Measurements from ENCODE around the gene MEAF6. TPM values are rescaled to one million over a fixed set of nuclear protein-coding genes. Genes with fewer than 3 reads are reported as not detected.

Gene MEAF6
- total RNA-seq, 4 donors from 2014 or later: 39.1 to 186 (median 69.1) TPM

DNA sequence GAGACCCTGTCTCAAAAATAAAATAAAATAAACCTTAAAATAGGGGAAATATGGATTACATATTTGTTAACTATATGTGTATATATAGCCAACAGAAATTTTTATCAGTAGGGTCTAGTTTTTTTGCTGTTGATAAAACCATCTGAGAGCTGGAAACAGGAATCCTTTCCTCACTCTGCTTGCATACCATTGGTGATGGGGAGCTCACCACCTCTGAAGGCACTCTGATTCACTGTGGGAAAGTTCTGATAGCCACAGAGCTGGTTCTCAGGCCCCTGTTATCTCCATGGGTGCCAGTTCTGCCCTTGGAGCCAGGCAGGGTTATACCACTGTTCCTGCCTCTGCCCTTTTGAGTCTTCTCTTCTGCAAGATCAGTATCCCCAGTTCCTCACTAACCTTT is 58.0 kb downstream of the MEAF6 start:
- H3K27ac ChIP-seq: no peak overlapping the region
- no peaks in the 10 kb centered on the region for H3K9me3 ChIP-seq
- no peaks in the 10 kb centered on the region for H3K4me1 ChIP-seq
- TF ChIP-seq, protein P1, sequence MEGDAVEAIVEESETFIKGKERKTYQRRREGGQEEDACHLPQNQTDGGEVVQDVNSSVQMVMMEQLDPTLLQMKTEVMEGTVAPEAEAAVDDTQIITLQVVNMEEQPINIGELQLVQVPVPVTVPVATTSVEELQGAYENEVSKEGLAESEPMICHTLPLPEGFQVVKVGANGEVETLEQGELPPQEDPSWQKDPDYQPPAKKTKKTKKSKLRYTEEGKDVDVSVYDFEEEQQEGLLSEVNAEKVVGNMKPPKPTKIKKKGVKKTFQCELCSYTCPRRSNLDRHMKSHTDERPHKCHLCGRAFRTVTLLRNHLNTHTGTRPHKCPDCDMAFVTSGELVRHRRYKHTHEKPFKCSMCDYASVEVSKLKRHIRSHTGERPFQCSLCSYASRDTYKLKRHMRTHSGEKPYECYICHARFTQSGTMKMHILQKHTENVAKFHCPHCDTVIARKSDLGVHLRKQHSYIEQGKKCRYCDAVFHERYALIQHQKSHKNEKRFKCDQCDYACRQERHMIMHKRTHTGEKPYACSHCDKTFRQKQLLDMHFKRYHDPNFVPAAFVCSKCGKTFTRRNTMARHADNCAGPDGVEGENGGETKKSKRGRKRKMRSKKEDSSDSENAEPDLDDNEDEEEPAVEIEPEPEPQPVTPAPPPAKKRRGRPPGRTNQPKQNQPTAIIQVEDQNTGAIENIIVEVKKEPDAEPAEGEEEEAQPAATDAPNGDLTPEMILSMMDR (IDR thresholded peaks at IDR 0.05): no peak
- TF ChIP-seq POLR2A (IDR thresholded peaks at IDR 0.05): no peak
- intact Hi-C loops (cut with DNase I; ENCODE audit: low total_unique reads): no loop called here
- H3K4me3 ChIP-seq: no peak overlapping the region
- DNase-seq: no peak
- no peaks in the 10 kb centered on the region for H3K27me3 ChIP-seq
- H3K36me3 ChIP-seq: no peaks in the 10 kb centered on the region

DNA sequence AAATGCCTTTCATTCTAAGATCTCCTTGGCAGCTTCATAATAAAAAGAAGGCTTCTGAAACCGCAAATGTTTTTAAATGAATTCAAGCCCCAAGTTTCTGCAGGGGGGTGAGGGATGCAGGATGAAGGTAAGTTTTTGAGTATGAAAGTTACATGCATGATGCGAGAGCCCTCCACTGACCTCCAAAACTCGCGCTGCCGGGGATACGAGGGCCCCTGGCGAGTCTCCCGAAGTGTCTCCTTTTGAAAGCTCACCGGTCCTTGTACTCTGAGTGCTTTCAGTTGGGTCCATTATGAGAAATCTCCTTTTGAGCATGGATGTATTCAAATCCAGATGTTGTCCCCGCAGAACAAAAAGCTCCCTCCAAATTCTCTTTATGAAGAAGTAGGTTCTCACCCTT is 59.0 kb downstream of the MEAF6 start:
- no peaks in the 10 kb centered on the region for H3K27me3 ChIP-seq
- H3K4me1 ChIP-seq: no peaks in the 10 kb centered on the region
- no peak overlapping the region for H3K4me3 ChIP-seq
- H3K27ac ChIP-seq: peak overlapping the region; percentile 9 to 23
- DNase-seq: no peak
- intact Hi-C loops (cut with DNase I; ENCODE audit: low total_unique reads): no loop called here
- no peaks in the 10 kb centered on the region for H3K9me3 ChIP-seq
- no peaks in the 10 kb centered on the region for H3K36me3 ChIP-seq
- no peak for TF ChIP-seq POLR2A (IDR thresholded peaks at IDR 0.05)
- TF ChIP-seq, protein P1 (IDR thresholded peaks at IDR 0.05): no peak

DNA sequence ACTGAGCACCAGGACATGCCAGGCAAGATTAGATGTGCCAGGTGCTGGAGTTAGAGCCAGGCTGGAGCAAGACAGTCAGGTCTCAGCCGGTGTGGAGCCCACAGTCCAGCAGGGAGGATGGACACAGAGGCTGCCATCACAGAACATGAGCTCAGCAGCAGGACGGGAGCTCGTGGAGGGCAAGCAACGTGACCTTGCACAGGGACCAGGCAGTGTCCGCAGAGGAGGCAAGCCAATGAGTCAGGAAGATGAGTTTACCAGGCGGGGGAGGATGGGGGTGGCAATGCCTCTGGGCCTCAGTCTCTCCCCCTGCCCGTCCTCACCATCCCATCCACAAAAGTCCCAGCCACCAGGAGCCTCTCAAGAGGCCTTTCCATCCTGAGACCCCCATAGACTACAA is 60.9 kb downstream of the MEAF6 start:
- intact Hi-C loops (cut with DNase I; ENCODE audit: low total_unique reads): no loop called here
- Histone ChIP-seq H3K4me3 (no peak overlapping the region), H3K36me3 (no peaks in the 10 kb centered on the region), H3K27me3 (peaks cover 0 to 9% of the 10 kb centered on the region in 2 donors), H3K9me3 (no peaks in the 10 kb centered on the region), H3K4me1 (no peaks in the 10 kb centered on the region), H3K27ac (no peak overlapping the region)
- no peak for DNase-seq
- TF ChIP-seq POLR2A (IDR thresholded peaks at IDR 0.05): no peak
- TF ChIP-seq, protein P1 (IDR thresholded peaks at IDR 0.05): no peak

DNA sequence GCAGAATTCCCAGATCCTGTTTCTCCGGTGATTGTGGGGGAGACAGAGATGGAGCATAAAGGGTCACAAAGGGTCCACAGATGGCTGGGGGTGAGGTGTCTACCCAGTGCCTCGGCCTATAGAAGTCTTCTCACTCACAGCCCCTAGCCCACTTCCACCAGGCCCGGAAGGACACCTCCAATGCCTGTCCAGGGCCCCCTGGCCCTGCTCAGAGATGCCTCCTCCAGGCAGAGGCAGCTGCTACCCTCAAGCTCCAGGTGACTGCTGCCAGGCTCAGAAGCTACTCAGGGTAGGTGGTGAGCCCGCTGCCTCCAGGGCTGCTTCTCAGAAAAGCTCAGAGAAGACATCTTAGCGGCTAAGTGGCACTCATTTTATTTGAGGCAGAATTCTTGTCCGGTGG is 62.1 kb downstream of the MEAF6 start:
- Histone ChIP-seq H3K9me3 (no peaks in the 10 kb centered on the region), H3K36me3 (no peaks in the 10 kb centered on the region), H3K4me3 (no peak overlapping the region), H3K27ac (no peak overlapping the region), H3K4me1 (no peaks in the 10 kb centered on the region), H3K27me3 (peaks cover 0 to 9% of the 10 kb centered on the region in 2 donors)
- TF ChIP-seq POLR2A (IDR thresholded peaks at IDR 0.05): no peak
- TF ChIP-seq, protein P1 (IDR thresholded peaks at IDR 0.05): no peak
- intact Hi-C loops (cut with DNase I; ENCODE audit: low total_unique reads): no loop called here
- DNase-seq: no peak

DNA sequence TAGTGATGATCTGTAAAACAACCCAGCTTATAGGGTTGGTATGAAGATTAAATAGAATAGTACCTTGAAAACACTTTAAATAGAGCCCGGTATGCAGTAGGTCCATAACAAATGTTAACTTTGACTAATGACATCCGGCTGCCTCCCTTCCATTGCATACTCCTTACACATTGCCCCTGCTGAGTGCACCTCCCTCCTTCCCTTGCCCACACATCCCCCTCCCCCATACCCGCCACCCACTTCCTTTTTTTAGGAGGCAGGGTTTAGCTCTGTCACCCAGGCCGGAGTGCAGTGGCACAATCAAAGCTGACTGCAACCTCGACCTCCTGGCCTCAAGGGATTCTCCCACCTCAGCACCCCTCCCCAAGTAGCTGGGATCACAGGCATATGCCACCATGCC is 64.6 kb downstream of the MEAF6 start:
- H3K36me3 ChIP-seq: no peaks in the 10 kb centered on the region
- H3K27ac ChIP-seq: no peak overlapping the region
- no peaks in the 10 kb centered on the region for H3K9me3 ChIP-seq
- TF ChIP-seq, protein P1 (IDR thresholded peaks at IDR 0.05): no peak
- TF ChIP-seq POLR2A (IDR thresholded peaks at IDR 0.05): no peak
- peaks cover 0 to 9% of the 10 kb centered on the region in 2 donors for H3K27me3 ChIP-seq
- intact Hi-C loops (cut with DNase I; ENCODE audit: low total_unique reads): no loop called here
- no peak for DNase-seq
- H3K4me1 ChIP-seq: no peaks in the 10 kb centered on the region
- H3K4me3 ChIP-seq: no peak overlapping the region
